ENCODE results near the gene HSPG2.

DNA sequence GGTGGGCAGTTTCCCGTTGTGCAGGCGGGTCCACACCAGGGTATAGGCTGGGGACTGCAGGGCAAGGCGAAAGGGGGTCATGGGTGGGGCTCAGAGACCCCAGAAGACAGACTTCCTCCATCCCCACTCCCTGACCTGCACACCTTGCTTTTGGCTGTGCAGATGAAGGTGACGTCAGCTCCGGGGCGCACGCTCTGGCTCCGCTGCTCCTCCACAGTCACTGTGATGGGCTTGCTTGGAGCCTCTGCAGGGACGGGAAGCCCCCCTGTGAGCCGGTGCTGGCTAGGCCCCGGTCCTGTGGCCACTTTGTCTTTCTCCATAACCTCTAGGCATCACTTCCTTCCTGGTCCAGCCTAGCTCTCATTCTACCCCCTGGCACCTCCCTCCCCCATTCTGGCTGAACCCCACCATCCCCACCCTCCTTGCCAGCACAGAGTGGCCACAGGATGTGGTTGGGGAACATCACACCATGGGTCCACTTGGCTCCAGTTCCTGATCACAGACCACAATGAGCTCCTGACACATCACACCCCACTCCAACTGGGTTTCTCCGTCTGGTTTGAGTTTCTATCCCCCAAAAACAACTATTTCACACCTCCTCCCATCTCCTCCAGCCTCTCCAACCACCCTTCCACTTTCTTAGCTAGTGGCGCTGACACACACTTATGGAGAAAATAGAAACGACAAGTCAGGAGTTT lies 79.8 kb downstream of the HSPG2 start:
- TF ChIP-seq, protein P1, sequence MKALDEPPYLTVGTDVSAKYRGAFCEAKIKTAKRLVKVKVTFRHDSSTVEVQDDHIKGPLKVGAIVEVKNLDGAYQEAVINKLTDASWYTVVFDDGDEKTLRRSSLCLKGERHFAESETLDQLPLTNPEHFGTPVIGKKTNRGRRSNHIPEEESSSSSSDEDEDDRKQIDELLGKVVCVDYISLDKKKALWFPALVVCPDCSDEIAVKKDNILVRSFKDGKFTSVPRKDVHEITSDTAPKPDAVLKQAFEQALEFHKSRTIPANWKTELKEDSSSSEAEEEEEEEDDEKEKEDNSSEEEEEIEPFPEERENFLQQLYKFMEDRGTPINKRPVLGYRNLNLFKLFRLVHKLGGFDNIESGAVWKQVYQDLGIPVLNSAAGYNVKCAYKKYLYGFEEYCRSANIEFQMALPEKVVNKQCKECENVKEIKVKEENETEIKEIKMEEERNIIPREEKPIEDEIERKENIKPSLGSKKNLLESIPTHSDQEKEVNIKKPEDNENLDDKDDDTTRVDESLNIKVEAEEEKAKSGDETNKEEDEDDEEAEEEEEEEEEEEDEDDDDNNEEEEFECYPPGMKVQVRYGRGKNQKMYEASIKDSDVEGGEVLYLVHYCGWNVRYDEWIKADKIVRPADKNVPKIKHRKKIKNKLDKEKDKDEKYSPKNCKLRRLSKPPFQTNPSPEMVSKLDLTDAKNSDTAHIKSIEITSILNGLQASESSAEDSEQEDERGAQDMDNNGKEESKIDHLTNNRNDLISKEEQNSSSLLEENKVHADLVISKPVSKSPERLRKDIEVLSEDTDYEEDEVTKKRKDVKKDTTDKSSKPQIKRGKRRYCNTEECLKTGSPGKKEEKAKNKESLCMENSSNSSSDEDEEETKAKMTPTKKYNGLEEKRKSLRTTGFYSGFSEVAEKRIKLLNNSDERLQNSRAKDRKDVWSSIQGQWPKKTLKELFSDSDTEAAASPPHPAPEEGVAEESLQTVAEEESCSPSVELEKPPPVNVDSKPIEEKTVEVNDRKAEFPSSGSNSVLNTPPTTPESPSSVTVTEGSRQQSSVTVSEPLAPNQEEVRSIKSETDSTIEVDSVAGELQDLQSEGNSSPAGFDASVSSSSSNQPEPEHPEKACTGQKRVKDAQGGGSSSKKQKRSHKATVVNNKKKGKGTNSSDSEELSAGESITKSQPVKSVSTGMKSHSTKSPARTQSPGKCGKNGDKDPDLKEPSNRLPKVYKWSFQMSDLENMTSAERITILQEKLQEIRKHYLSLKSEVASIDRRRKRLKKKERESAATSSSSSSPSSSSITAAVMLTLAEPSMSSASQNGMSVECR (CRISPR knock-in tag; IDR thresholded peaks at IDR 0.05) = no peak
- no peak for TF ChIP-seq ZNF133 (CRISPR knock-in tag; IDR thresholded peaks at IDR 0.05)
- no peak for TF ChIP-seq MYC (IDR thresholded peaks at IDR 0.05; ENCODE audit: low read depth, low read length)
- no peak for TF ChIP-seq MYC (CRISPR knock-in tag; IDR thresholded peaks at IDR 0.05; ENCODE audit: borderline replicate concordance, low read depth)
- TF ChIP-seq, protein P2, sequence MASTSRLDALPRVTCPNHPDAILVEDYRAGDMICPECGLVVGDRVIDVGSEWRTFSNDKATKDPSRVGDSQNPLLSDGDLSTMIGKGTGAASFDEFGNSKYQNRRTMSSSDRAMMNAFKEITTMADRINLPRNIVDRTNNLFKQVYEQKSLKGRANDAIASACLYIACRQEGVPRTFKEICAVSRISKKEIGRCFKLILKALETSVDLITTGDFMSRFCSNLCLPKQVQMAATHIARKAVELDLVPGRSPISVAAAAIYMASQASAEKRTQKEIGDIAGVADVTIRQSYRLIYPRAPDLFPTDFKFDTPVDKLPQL (IDR thresholded peaks at IDR 0.05; ENCODE audit: extremely low read depth, insufficient read length) = no peak
- TF ChIP-seq, protein P3, sequence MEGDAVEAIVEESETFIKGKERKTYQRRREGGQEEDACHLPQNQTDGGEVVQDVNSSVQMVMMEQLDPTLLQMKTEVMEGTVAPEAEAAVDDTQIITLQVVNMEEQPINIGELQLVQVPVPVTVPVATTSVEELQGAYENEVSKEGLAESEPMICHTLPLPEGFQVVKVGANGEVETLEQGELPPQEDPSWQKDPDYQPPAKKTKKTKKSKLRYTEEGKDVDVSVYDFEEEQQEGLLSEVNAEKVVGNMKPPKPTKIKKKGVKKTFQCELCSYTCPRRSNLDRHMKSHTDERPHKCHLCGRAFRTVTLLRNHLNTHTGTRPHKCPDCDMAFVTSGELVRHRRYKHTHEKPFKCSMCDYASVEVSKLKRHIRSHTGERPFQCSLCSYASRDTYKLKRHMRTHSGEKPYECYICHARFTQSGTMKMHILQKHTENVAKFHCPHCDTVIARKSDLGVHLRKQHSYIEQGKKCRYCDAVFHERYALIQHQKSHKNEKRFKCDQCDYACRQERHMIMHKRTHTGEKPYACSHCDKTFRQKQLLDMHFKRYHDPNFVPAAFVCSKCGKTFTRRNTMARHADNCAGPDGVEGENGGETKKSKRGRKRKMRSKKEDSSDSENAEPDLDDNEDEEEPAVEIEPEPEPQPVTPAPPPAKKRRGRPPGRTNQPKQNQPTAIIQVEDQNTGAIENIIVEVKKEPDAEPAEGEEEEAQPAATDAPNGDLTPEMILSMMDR (IDR thresholded peaks at IDR 0.05 in 2 of 3, conservative IDR thresholded peaks at IDR 0.05 in 1 of 3; ENCODE audit: insufficient read depth in 2 of 3, low read depth in 1 of 3, low read length in 3 of 3) = no peak
- TF ChIP-seq TRIM28 (IDR thresholded peaks at IDR 0.05) = no peak
- TF ChIP-seq, protein P4, sequence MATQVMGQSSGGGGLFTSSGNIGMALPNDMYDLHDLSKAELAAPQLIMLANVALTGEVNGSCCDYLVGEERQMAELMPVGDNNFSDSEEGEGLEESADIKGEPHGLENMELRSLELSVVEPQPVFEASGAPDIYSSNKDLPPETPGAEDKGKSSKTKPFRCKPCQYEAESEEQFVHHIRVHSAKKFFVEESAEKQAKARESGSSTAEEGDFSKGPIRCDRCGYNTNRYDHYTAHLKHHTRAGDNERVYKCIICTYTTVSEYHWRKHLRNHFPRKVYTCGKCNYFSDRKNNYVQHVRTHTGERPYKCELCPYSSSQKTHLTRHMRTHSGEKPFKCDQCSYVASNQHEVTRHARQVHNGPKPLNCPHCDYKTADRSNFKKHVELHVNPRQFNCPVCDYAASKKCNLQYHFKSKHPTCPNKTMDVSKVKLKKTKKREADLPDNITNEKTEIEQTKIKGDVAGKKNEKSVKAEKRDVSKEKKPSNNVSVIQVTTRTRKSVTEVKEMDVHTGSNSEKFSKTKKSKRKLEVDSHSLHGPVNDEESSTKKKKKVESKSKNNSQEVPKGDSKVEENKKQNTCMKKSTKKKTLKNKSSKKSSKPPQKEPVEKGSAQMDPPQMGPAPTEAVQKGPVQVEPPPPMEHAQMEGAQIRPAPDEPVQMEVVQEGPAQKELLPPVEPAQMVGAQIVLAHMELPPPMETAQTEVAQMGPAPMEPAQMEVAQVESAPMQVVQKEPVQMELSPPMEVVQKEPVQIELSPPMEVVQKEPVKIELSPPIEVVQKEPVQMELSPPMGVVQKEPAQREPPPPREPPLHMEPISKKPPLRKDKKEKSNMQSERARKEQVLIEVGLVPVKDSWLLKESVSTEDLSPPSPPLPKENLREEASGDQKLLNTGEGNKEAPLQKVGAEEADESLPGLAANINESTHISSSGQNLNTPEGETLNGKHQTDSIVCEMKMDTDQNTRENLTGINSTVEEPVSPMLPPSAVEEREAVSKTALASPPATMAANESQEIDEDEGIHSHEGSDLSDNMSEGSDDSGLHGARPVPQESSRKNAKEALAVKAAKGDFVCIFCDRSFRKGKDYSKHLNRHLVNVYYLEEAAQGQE (IDR thresholded peaks at IDR 0.05; ENCODE audit: borderline replicate concordance) = no peak
- TF ChIP-seq, protein P4 (CRISPR knock-in tag; IDR thresholded peaks at IDR 0.05; ENCODE audit: low read depth) = no peak
- TF ChIP-seq, protein P5, sequence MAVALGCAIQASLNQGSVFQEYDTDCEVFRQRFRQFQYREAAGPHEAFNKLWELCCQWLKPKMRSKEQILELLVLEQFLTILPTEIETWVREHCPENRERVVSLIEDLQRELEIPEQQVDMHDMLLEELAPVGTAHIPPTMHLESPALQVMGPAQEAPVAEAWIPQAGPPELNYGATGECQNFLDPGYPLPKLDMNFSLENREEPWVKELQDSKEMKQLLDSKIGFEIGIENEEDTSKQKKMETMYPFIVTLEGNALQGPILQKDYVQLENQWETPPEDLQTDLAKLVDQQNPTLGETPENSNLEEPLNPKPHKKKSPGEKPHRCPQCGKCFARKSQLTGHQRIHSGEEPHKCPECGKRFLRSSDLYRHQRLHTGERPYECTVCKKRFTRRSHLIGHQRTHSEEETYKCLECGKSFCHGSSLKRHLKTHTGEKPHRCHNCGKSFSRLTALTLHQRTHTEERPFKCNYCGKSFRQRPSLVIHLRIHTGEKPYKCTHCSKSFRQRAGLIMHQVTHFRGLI (CRISPR knock-in tag; IDR thresholded peaks at IDR 0.05) = no peak
- TF ChIP-seq GABPA (tag; conservative IDR thresholded peaks at IDR 0.05; ENCODE audit: low read depth) = no peak
- TF ChIP-seq POLR2A (conservative IDR thresholded peaks at IDR 0.05) = no peak
